Measurements from ENCODE around the gene GLI3.

GRCh38 chr7:42049761-42050160, 187.2 kb downstream of the GLI3 start:
- TF ChIP-seq CTCF (IDR thresholded peaks at IDR 0.05; ENCODE audit: low read depth, low read length) (no peak), EZH2phosphoT487 (IDR thresholded peaks at IDR 0.05; ENCODE audit: low read depth) (no peak)

Data from OCI-LY3 (cell line).